NCI-H82 (cell line): ENCODE data around the gene SPTBN5.

Experiments
- DNase-seq: peaks from one replicate; lab custom pipeline; 2025; lab: John Stamatoyannopoulos, UW

SPTBN5 gene

GRCh38 chr15:41883484-41883825 is 10.4 kb downstream of the SPTBN5 start:
- no peak for DNase-seq

GRCh38 chr15:41882689-41883483 is 11.0 kb downstream of the SPTBN5 start:
- DNase-seq, result no peak

- DNase-seq, result no peak
Measured at GRCh38 chr15:41881920-41882688, 11.7 kb downstream of the SPTBN5 start.

GRCh38 chr15:41881550-41881919 is 12.3 kb downstream of the SPTBN5 start:
- no peak for DNase-seq

- DNase-seq, result no peak
Measured at GRCh38 chr15:41881086-41881485, 12.8 kb downstream of the SPTBN5 start.

GRCh38 chr15:41880156-41880877 is 13.5 kb downstream of the SPTBN5 start:
- no peak for DNase-seq

GRCh38 chr15:41879321-41879845 is 14.5 kb downstream of the SPTBN5 start:
- no peak for DNase-seq

GRCh38 chr15:41878355-41878699 is 15.5 kb downstream of the SPTBN5 start:
- DNase-seq, result no peak

- DNase-seq, result no peak
Measured at GRCh38 chr15:41877631-41878354, 16.1 kb downstream of the SPTBN5 start.

- no peak for DNase-seq
Measured at GRCh38 chr15:41876689-41877088, 17.2 kb downstream of the SPTBN5 start.

- no peak for DNase-seq
Measured at GRCh38 chr15:41876007-41876406, 17.8 kb downstream of the SPTBN5 start.

GRCh38 chr15:41874736-41875135 is 19.1 kb downstream of the SPTBN5 start:
- DNase-seq, result no peak

GRCh38 chr15:41873711-41874110 is 20.1 kb downstream of the SPTBN5 start:
- no peak for DNase-seq

GRCh38 chr15:41872166-41872747 is 21.6 kb downstream of the SPTBN5 start:
- no peak for DNase-seq

GRCh38 chr15:41871175-41871905 is 22.5 kb downstream of the SPTBN5 start:
- no peak for DNase-seq

GRCh38 chr15:41870689-41871081 is 23.2 kb downstream of the SPTBN5 start:
- DNase-seq, result no peak

GRCh38 chr15:41869770-41870688 is 23.8 kb downstream of the SPTBN5 start:
- no peak for DNase-seq

- DNase-seq, result no peak
Measured at GRCh38 chr15:41868321-41868720, 25.5 kb downstream of the SPTBN5 start.

GRCh38 chr15:41866872-41867579 is 26.8 kb downstream of the SPTBN5 start:
- DNase-seq, result no peak
